Breast epithelium (tissue), 4 donors: Measurements from ENCODE around the gene KANK3. TPM values are rescaled to one million over a fixed set of nuclear protein-coding genes. Genes with fewer than 3 reads are reported as not detected.

Source experiments
- DNase-seq, 2 donors: peaks; one replicate each; pipeline ENCODE4 v3.0.0-alpha.2; 2019; ENCODE audit warnings: low spot score in 2 of 2
- H3K27ac ChIP-seq, 2 donors: fragments of 200-600 bp; sonication (generic) in 1 of 2; one replicate each; pipeline ENCODE4 v1.5.1; 2016 to 2019; ENCODE audit warnings: mild to moderate bottlenecking in 1 of 2
- H3K27me3 ChIP-seq, 2 donors: fragments of 200-600 bp; sonication (generic) in 1 of 2; one replicate each; pipeline versions ENCODE4 v1.5.1 to v1.6.0; 2017 to 2019; ENCODE audit warnings: control low read depth in 1 of 2, mild to moderate bottlenecking in 1 of 2
- H3K36me3 ChIP-seq: fragments of 200-600 bp; one replicate; pipeline ENCODE4 v1.5.1; 2019
- H3K4me1 ChIP-seq, 2 donors: fragments of 200-600 bp; sonication (generic); one replicate each; pipeline ENCODE4 v1.5.1; 2016 to 2019; ENCODE audit warnings: control low read depth in 1 of 2
- H3K4me3 ChIP-seq, 3 donors: fragments of 200-600 bp; sonication (generic); 1 replicate in 2 of 3; 2 replicates in 1 of 3; pipeline ENCODE4 v1.5.1; 2016 to 2019; ENCODE audit warnings: mild to moderate bottlenecking in 3 of 3, moderate library complexity in 2 of 3
- H3K9me3 ChIP-seq, 2 donors: fragments of 200-600 bp; sonication (generic) in 1 of 2; one replicate each; pipeline ENCODE4 v1.5.1; 2016 to 2019; ENCODE audit warnings: control low read depth in 1 of 2
- POLR2A ChIP-seq: fragments of 450-650 bp; IDR thresholded peaks from one replicate; pipeline ENCODE4 v1.6.1; 2016; ENCODE audit warnings: antibody characterized with exemption, mild to moderate bottlenecking, moderate library complexity
- POLR2AphosphoS5 ChIP-seq, 3 donors: sonication (generic); formaldehyde crosslinking; IDR thresholded peaks; one replicate each; pipeline ENCODE4 v1.6.1; 2017; ENCODE audit warnings: antibody characterized with exemption in 3 of 3
- intact Hi-C: fragments of 100-400 bp; cut with DNase I; formaldehyde crosslinking; loops from one replicate; pipeline ENCODE4 v1.15.1; 2023; ENCODE audit warnings: low total_unique reads
- total RNA-seq, 3 donors: library from RNA; depleted of rRNA; stranded (reverse); fragments of >200 nt; gene quantifications; one replicate each; pipeline ENCODE4 v1.1.0, GENCODE V29; 2016
- TF ChIP-seq, protein P1 (sequence below), 3 donors: fragments of 450-650 bp; IDR thresholded peaks; one replicate each; pipeline ENCODE4 v1.5.1; 2016 to 2017; ENCODE audit warnings: antibody characterized with exemption in 3 of 3, mild to moderate bottlenecking in 3 of 3, moderate library complexity in 3 of 3

KANK3 gene
- total RNA-seq, 3 donors from 2014 or later: 5.6 to 26.2 (median 7.8) TPM

DNA sequence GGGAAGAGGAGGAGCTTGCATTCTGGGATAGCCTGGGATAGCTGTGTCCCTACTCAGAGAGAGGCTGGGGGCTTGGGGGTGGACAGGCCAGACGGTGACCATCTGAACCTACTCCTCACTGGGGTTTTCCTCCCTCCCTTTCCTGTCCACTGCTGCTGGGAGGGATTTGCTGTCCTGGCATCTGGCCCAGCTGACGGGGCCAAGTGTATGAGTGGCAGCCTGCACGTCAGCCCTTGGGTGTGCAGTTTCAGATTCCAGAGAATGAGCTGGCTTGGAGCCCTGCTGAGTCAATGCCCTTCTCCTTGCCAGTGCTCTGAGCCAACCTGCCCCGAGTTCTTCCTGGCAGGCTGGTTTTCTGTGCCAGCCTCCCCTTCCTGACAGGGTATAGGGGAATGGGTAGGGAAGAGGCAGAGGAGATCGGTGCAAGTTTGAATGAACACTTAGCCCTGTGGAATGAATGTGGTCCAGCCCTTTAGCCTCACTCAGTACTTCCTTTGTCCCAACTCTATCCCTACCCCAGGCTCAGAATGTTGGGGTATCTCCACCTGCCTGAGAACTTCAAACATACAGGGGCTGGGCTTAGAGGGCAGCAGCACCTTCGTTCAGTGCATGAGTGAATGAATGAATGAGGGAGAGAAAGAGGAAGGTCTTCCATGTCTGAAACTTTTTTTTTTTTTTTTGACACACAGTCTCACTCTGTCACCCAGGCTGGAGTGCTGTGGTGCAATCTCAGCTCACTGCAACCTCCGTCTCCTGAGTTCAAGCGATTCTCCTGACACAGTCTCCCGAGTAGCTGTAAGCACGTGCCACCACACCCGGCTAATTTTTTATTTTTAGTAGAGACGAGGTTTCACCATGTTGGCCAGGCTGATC is 19.1 kb upstream of the KANK3 start:
- TF ChIP-seq POLR2A (no peak), POLR2AphosphoS5 (IDR thresholded peaks at IDR 0.05) (peak; percentile 86 to 97 (median 88))
- TF ChIP-seq, protein P1, sequence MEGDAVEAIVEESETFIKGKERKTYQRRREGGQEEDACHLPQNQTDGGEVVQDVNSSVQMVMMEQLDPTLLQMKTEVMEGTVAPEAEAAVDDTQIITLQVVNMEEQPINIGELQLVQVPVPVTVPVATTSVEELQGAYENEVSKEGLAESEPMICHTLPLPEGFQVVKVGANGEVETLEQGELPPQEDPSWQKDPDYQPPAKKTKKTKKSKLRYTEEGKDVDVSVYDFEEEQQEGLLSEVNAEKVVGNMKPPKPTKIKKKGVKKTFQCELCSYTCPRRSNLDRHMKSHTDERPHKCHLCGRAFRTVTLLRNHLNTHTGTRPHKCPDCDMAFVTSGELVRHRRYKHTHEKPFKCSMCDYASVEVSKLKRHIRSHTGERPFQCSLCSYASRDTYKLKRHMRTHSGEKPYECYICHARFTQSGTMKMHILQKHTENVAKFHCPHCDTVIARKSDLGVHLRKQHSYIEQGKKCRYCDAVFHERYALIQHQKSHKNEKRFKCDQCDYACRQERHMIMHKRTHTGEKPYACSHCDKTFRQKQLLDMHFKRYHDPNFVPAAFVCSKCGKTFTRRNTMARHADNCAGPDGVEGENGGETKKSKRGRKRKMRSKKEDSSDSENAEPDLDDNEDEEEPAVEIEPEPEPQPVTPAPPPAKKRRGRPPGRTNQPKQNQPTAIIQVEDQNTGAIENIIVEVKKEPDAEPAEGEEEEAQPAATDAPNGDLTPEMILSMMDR (IDR thresholded peaks at IDR 0.05): no peak
- intact Hi-C loops: no loop called here
- peak; percentile 97 to 98 for DNase-seq
- Histone ChIP-seq H3K4me1 (peaks cover 4 to 23% of the 10 kb centered on the region in 2 donors), H3K27ac (peak overlapping the region; percentile 88 to 94), H3K27me3 (no peaks in the 10 kb centered on the region), H3K9me3 (no peaks in the 10 kb centered on the region), H3K4me3 (no peak overlapping the region), H3K36me3 (no peaks in the 10 kb centered on the region)

DNA sequence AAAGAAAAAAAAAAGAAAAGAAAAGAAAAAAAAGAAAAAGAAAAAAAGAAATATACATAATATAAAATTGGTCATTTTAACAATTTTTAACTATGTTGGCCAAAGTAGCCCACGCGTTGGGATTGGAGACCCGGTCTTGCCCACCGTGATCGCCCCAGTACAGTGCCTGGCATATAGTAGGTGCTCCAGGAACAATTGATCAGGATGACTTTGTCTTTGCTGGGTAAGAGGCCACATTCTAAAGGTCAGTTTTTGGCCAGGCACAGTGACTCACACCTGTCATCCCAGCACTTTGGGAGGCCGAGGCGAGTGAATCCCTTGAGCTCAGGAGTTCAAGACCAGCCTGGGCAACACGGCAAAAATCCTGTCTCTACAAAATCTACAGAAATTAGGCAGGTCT is 17.1 kb upstream of the KANK3 start:
- TF ChIP-seq, protein P1 (IDR thresholded peaks at IDR 0.05): no peak
- TF ChIP-seq POLR2AphosphoS5 (IDR thresholded peaks at IDR 0.05) (no peak), POLR2A (no peak)
- Histone ChIP-seq H3K27ac (no peak overlapping the region), H3K9me3 (no peaks in the 10 kb centered on the region), H3K4me3 (no peak overlapping the region), H3K4me1 (peaks cover 0 to 23% of the 10 kb centered on the region in 2 donors), H3K36me3 (no peaks in the 10 kb centered on the region), H3K27me3 (no peaks in the 10 kb centered on the region)
- no peak for DNase-seq
- intact Hi-C loops: no loop called here

DNA sequence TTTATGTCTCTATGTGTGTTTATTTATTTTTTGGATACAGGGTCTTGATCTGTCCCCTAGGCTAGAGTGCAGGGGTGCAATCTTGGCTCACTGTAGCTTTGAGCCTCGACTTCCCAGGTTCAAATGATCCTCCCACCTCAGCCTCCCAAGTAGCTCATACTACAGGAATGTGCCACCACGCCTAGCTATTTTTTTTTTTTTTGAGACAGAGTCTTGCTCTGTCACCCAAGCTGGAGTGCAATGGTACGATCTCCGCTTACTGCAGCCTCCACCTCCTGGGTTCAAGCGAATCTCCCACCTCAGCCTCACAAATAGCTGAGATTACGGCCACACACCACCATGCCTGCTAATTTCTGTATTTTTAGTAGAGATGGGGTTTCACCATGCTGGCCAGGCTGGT is 15.9 kb upstream of the KANK3 start:
- Histone ChIP-seq H3K27me3 (no peaks in the 10 kb centered on the region), H3K9me3 (no peaks in the 10 kb centered on the region), H3K4me3 (no peak overlapping the region), H3K4me1 (peaks cover 0 to 18% of the 10 kb centered on the region in 2 donors), H3K36me3 (no peaks in the 10 kb centered on the region), H3K27ac (no peak overlapping the region)
- intact Hi-C loops: no loop called here
- DNase-seq: no peak
- TF ChIP-seq POLR2AphosphoS5 (IDR thresholded peaks at IDR 0.05) (no peak), POLR2A (no peak)
- TF ChIP-seq, protein P1 (IDR thresholded peaks at IDR 0.05): no peak

DNA sequence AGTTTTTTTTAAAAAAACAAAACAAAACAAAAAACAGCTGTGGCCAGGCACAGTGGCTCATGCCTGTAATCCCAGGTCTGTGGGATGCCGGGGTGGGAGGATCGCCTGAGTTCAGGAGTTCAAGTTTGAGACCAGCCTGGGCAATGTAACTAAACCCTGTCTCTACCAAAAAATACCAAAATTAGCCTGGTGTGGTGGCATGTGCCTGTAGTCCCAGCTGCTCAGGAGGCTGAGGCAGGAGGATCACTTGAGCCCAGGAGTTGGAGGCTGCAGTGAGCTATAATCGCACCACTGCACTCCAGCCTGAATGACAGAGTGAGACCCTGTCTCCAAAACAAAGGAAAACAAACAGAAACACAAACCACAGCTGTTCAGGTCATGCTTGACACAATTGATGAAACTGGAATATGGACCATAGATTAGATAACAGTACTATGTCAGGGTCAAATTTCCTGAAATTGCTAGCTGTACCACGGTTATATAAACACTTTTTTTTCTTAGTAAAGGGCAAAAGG is 14.0 kb upstream of the KANK3 start:
- H3K4me1 ChIP-seq: peaks cover 0 to 13% of the 10 kb centered on the region in 2 donors
- H3K9me3 ChIP-seq: no peaks in the 10 kb centered on the region
- TF ChIP-seq, protein P1 (IDR thresholded peaks at IDR 0.05): no peak
- no peak for TF ChIP-seq POLR2AphosphoS5 (IDR thresholded peaks at IDR 0.05)
- TF ChIP-seq POLR2A: no peak
- DNase-seq: no peak
- H3K36me3 ChIP-seq: no peaks in the 10 kb centered on the region
- intact Hi-C loops: no loop called here
- H3K4me3 ChIP-seq: no peak overlapping the region
- H3K27ac ChIP-seq: no peak overlapping the region
- H3K27me3 ChIP-seq: no peaks in the 10 kb centered on the region
